Rectal smooth muscle tissue (tissue), 1 donor: ENCODE data around the gene CYP4F11.
"Not testable (repeated sequence)": the region's sequence is repeated elsewhere in the genome, so short reads cannot be mapped to it uniquely, and the experiment has no call there.

Experiments
- H3K27ac ChIP-seq: one replicate; pipeline ENCODE4 v1.7.0; 2013; ENCODE audit warnings: low read depth, low read length, inconsistent platforms
- H3K27me3 ChIP-seq: one replicate; pipeline ENCODE4 v1.7.0; 2013; ENCODE audit warnings: low read length; ENCODE audit not compliant: control insufficient read depth, insufficient read depth
- H3K36me3 ChIP-seq: one replicate; pipeline ENCODE4 v1.7.0; 2013; ENCODE audit warnings: low read length; ENCODE audit not compliant: control insufficient read depth, insufficient read depth
- H3K4me1 ChIP-seq: one replicate; pipeline ENCODE4 v1.7.0; 2013; ENCODE audit warnings: low read length; ENCODE audit not compliant: control insufficient read depth, insufficient read depth
- H3K4me3 ChIP-seq: one replicate; pipeline ENCODE4 v1.7.0; 2013; ENCODE audit warnings: low read length
- H3K9ac ChIP-seq: one replicate; pipeline ENCODE4 v1.7.0; 2013; ENCODE audit warnings: low read length

The CYP4F11 gene

DNA sequence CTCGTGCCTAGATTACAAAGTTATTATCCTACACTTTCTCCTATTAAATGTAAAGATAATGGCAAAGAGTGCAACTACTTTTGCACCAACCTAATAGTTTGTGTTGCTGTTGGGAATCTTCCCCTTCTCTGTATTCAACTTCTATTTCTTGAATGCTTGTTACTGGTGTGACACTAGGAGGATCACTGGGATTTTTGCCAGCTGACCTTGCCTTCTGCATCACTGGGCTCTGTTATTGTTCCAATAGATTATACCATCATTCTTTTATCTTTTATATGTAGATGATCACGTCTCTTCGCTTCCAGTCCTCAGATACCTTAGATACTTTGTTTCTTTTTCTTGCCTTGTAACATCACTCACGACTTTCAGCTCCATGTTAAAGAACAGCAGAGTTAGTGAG is 11.0 kb upstream of the CYP4F11 start:
- Histone ChIP-seq H3K4me3 (no peak overlapping the region), H3K36me3 (no peaks in the 10 kb centered on the region), H3K9ac (no peak overlapping the region), H3K4me1 (no peaks in the 10 kb centered on the region), H3K27me3 (peaks cover 2% of the 10 kb centered on the region), H3K27ac (no peak overlapping the region)

GRCh38 chr19:15944401-15944800 is 10.1 kb upstream of the CYP4F11 start:
- H3K36me3 ChIP-seq = no peaks in the 10 kb centered on the region
- no peak overlapping the region for H3K27ac ChIP-seq
- H3K4me3 ChIP-seq = no peak overlapping the region
- no peaks in the 10 kb centered on the region for H3K4me1 ChIP-seq
- peaks cover 2% of the 10 kb centered on the region for H3K27me3 ChIP-seq
- no peak overlapping the region for H3K9ac ChIP-seq

- Histone ChIP-seq H3K27me3 (peaks cover 9% of the 10 kb centered on the region), H3K9ac (no peak overlapping the region), H3K4me1 (no peaks in the 10 kb centered on the region), H3K4me3 (no peak overlapping the region), H3K27ac (no peak overlapping the region), H3K36me3 (no peaks in the 10 kb centered on the region)
Measured at GRCh38 chr19:15937771-15938170, 3.4 kb upstream of the CYP4F11 start.

- no peak overlapping the region for H3K27ac ChIP-seq
- no peaks in the 10 kb centered on the region for H3K36me3 ChIP-seq
- peaks cover 9% of the 10 kb centered on the region for H3K27me3 ChIP-seq
- H3K9ac ChIP-seq = no peak overlapping the region
- H3K4me1 ChIP-seq = no peaks in the 10 kb centered on the region
- no peak overlapping the region for H3K4me3 ChIP-seq
Measured at GRCh38 chr19:15936950-15937349, 2.6 kb upstream of the CYP4F11 start.

DNA sequence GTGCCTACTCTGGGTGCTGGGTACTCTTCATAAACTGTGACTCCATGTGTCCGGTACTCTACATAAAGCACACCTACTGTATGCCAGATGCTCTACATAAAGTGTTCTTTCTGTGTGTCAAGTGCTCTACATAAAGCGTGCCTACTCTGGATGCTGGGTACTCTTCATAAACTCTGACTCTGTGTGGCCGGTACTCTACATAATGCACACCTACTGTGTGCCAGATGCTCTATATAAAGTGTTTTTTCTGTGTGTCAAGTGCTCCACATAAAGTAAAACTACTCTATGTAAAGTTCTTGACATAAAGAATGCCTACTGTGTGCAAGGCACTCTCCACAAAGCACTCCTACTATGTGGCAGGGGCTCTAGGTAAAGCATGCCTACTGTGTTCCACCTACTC is 1.8 kb upstream of the CYP4F11 start:
- Histone ChIP-seq H3K4me1 (no peaks in the 10 kb centered on the region), H3K4me3 (no peak overlapping the region), H3K27me3 (peaks cover 10% of the 10 kb centered on the region), H3K36me3 (no peaks in the 10 kb centered on the region), H3K9ac (no peak overlapping the region), H3K27ac (no peak overlapping the region)

- no peak overlapping the region for H3K9ac ChIP-seq
- no peak overlapping the region for H3K27ac ChIP-seq
- no peaks in the 10 kb centered on the region for H3K4me1 ChIP-seq
- H3K36me3 ChIP-seq = no peaks in the 10 kb centered on the region
- H3K27me3 ChIP-seq = peaks cover 14% of the 10 kb centered on the region
- no peak overlapping the region for H3K4me3 ChIP-seq
Measured at GRCh38 chr19:15935167-15935702, 906 bp upstream of the CYP4F11 start.

DNA sequence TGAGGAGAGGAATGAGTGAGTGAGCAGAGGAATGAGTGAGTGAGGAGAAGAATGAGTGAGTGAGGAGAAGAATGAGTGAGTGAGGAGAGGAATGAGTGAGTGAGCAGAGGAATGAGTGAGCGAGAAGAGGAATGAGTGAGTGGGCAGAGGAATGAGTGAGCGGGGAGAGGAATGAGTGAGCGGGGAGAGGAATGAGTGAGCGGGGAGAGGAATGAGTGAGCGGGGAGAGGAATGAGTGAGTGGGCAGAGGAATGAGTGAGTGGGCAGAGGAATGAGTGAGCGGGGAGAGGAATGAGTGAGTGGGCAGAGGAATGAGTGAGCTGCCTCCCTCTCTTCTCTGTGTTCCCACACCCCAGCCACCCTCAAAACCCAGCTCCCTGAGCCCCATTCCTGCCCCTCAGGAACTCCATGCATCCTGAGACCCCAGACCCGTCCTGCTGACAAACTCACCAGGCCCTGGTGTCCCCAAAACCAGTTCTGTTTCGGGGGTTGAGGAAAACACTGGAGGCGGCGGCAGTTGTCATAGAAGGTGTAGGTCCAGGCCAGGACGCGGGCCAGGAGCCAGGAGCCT is 483 bp downstream of the CYP4F11 start:
- H3K36me3 ChIP-seq, H3K4me3 ChIP-seq, H3K27ac ChIP-seq, H3K4me1 ChIP-seq, H3K9ac ChIP-seq: not testable (repeated sequence)
- peaks cover 14% of the 10 kb centered on the region for H3K27me3 ChIP-seq

DNA sequence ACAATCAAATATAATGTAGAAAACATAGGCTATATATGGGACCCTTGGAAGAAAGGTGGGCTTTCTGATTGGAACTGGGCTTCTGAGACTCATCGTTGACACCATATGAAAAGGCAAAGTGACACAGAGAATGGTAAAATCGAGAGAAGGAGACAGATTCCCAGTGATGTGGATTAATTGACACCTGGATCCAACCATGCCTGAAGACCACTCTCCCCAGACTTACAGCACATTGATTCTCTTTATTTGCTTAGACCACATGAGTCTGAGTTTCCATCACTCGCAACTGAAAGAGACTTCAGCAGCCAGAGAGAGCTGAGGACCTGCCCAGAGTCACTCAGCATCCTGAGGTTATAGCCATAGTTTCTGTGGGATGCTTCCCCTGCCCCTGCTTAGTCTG is 6.0 kb downstream of the CYP4F11 start:
- H3K9ac ChIP-seq = no peak overlapping the region
- peaks cover 7% of the 10 kb centered on the region for H3K27me3 ChIP-seq
- no peak overlapping the region for H3K27ac ChIP-seq
- no peak overlapping the region for H3K4me3 ChIP-seq
- H3K36me3 ChIP-seq = no peaks in the 10 kb centered on the region
- no peaks in the 10 kb centered on the region for H3K4me1 ChIP-seq

DNA sequence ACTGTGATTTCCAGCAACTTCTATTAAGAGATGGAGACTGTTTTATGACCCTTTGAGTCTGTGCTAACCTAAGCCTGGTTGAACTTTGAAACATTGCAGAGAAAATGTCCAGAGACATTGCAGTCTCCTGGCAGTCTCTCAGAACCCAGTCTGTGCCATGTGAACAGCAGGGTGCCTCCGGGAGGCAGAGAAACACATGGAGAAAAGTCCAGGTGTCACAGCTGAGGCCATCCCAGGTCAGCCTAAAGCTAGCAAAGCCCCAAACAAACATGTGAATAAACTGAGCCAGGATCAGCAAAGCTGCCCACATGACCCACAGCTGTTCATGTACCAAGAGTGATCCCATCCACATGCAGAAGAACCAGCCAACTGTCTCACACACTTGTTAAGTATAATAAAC is 7.8 kb downstream of the CYP4F11 start:
- Histone ChIP-seq H3K36me3 (no peaks in the 10 kb centered on the region), H3K9ac (no peak overlapping the region), H3K4me3 (no peak overlapping the region), H3K27ac (no peak overlapping the region), H3K4me1 (no peaks in the 10 kb centered on the region), H3K27me3 (peaks cover 7% of the 10 kb centered on the region)

GRCh38 chr19:15923702-15924101 is 10.6 kb downstream of the CYP4F11 start:
- Histone ChIP-seq H3K36me3 (no peaks in the 10 kb centered on the region), H3K27me3 (no peaks in the 10 kb centered on the region), H3K4me1 (no peaks in the 10 kb centered on the region), H3K4me3 (no peak overlapping the region), H3K27ac (no peak overlapping the region), H3K9ac (no peak overlapping the region)

GRCh38 chr19:15922021-15922420 is 12.3 kb downstream of the CYP4F11 start:
- H3K27ac ChIP-seq = no peak overlapping the region
- no peaks in the 10 kb centered on the region for H3K4me1 ChIP-seq
- no peak overlapping the region for H3K9ac ChIP-seq
- H3K36me3 ChIP-seq = no peaks in the 10 kb centered on the region
- H3K4me3 ChIP-seq = no peak overlapping the region
- no peaks in the 10 kb centered on the region for H3K27me3 ChIP-seq

GRCh38 chr19:15919243-15919642 is 15.1 kb downstream of the CYP4F11 start:
- no peak overlapping the region for H3K9ac ChIP-seq
- H3K36me3 ChIP-seq = no peaks in the 10 kb centered on the region
- H3K4me3 ChIP-seq = no peak overlapping the region
- H3K27ac ChIP-seq = no peak overlapping the region
- no peaks in the 10 kb centered on the region for H3K4me1 ChIP-seq
- H3K27me3 ChIP-seq = no peaks in the 10 kb centered on the region

GRCh38 chr19:15915109-15915508 is 19.2 kb downstream of the CYP4F11 start:
- H3K27me3 ChIP-seq = peaks cover 10% of the 10 kb centered on the region

More at GRCh38 chr19:15915109-15915508, 19.2 kb downstream of the CYP4F11 start:
- Histone ChIP-seq H3K4me1 (no peaks in the 10 kb centered on the region), H3K27ac (no peak overlapping the region), H3K9ac (no peak overlapping the region), H3K4me3 (no peak overlapping the region), H3K36me3 (no peaks in the 10 kb centered on the region)
